ENCODE results near the gene F10. TPM values are rescaled to one million over a fixed set of nuclear protein-coding genes. Genes with fewer than 3 reads are reported as not detected.

Gene F10
- total RNA-seq, 8 experiments from 2014 or later: 0.14 to 1.3 (median 0.57) TPM; not detected in 1

DNA sequence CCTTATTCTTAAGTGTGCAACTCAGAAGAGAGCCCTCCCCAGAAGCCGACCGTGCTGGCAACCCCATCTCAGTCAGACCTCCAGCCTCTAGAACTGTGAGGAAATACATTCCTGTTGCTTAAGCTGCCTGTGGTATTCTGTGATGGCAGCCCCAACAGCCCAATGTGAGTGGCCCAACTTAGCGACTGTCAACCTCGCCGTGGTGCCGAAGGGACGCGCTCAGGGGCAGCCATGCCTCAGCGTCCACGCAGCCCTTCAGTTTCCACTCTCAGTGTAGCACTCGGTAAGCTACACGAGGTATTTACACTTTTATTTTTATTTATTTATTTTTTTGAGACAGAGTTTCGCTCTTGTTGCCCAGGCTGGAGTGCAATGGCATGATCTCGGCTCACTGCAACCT lies 54.2 kb downstream of the F10 start:
- in situ Hi-C loops (cut with MboI; ENCODE audit: low pct_unique_long_range_greater_than_20kb in 2 of 9, low sequenced_read_pairs in 9 of 9, unreplicated experiment in 9 of 9): loop anchor here in 1 of 9 experiments (25.0 kb wide), 1 partner anchor 240 kb away; no protein-coding TSS in a partner anchor
- no peak overlapping the region for H3K27ac ChIP-seq
- H3K4me1 ChIP-seq (replicated peaks in 1 of 2): no peaks in the 10 kb centered on the region
- no peak for ATAC-seq (replicated peaks in 6 of 8)
- no peak overlapping the region for H3K4me3 ChIP-seq
- 95 to 100% (median 99%) methylated on average over 2 to 14 of the region's 14 CpGs; no CpG with 5 or more reads in 5 of the 10 experiments for WGBS, 10 experiments

DNA sequence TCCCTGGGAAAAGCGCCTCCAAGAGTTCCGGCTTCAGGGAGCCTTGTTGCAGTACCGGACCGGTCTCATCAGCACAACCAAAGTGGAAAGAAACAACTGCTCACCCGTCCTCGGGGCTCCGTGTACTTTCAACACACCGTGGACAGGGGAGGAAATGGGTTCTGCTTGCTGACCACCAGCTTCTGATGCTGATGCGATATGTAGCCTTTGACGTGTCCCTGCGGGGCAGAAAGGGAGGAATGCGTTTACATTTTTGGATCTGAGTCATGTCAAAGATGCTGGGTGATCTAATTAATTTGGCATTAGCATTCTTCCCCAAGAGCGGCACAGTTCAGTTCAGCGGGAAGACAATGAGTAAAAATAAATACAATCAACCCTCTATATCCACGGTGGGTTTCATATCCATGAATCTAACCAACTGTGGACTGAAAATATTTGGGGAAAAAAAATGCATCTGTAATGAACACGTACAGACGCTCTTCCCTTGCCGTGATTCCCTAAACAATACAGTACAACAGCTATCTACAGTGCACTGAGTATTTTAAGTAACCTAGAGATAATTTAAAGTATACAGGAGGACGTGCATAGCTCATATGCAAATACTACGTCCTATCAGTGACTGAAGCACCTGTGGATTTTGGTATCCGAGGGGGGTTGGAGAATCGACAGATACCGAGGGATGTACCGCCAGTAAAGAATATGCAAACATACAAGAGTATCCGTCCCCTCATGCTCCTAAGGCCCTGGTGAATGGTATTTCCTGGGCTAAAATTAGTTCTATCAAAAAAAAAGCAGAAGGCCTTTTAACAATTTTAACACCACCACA lies 55.7 kb downstream of the F10 start:
- in situ Hi-C loops (cut with MboI; ENCODE audit: low pct_unique_long_range_greater_than_20kb in 2 of 9, low sequenced_read_pairs in 9 of 9, unreplicated experiment in 9 of 9): loop anchor here in 1 of 9 experiments (25.0 kb wide), 1 partner anchor 241 kb away; no protein-coding TSS in a partner anchor
- ATAC-seq (replicated peaks in 6 of 8): peak in 2 of 8 experiments; percentile 43 to 73
- no peak overlapping the region for H3K4me3 ChIP-seq
- no peaks in the 10 kb centered on the region for H3K4me1 ChIP-seq (replicated peaks in 1 of 2)
- WGBS, 10 experiments: 36 to 100% (median 89%) methylated on average over 4 to 21 of the region's 25 CpGs; no CpG with 5 or more reads in 1 of the 10 experiments
- H3K27ac ChIP-seq: no peak overlapping the region

DNA sequence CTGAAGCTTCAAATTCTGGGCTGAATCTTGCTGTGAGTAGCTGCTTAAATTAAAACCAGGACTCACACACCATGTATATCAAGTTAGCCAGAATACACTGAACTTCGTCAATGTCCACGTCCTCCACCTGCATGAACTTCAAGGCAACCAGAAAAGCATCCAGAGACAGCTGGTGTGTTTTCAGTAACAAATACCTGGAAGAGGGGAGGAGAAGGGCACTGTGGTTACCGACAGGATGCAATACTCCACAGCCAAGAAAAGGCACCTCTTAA lies 56.2 kb downstream of the F10 start:
- 40 to 100% (median 85%) methylated on average over 1 to 3 of the region's 3 CpGs; no CpG with 5 or more reads in 3 of the 10 experiments for WGBS, 10 experiments

DNA sequence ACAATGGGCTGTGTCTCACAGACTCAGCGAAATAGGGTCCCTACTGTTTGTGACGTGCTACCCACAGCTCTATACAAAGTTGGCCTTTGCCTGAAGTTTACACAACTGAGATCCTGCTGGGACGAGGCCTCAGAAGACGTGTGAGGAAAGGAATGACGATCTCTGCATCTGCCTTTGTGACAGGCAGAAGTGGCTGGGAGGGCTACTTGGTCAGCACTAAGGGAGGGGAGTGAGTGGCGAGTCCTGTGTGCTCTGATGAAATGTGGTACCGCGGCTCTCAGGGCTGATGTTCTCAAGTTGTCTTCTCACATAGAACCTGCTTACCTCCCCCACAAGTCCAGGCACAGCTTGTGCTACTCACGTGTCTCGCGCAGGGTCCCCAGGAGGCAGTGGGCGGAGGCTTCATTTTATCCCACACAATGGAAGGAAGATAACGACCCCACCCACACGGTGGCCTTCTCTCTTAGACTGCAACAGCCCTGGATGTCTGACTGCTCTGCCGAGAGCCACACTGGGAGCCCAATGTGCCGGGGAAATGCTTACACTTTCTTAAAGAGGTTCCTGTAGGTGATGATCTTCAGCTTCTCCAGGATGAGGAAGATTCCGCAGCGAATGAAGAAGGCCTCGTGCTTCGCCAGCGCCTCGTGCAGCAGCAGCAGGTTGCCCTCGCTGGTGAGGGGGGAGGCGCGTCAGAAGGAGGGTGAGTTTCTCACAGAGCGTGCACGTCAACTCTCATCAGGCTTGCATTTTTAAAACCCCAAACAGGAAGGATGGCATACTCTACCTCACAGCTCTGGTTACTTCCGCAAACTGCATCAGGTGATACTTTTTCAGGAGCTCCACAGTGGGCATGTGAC lies 57.0 kb downstream of the F10 start:
- no peaks in the 10 kb centered on the region for H3K4me1 ChIP-seq (replicated peaks in 1 of 2)
- no peak overlapping the region for H3K27ac ChIP-seq
- 74 to 100% (median 80%) methylated on average over 1 to 21 of the region's 28 CpGs for WGBS, 10 experiments
- H3K4me3 ChIP-seq: no peak overlapping the region
- in situ Hi-C loops (cut with MboI; ENCODE audit: low pct_unique_long_range_greater_than_20kb in 2 of 9, low sequenced_read_pairs in 9 of 9, unreplicated experiment in 9 of 9): loop anchor here in 1 of 9 experiments (25.0 kb wide), 1 partner anchor 242 kb away; no protein-coding TSS in a partner anchor
- ATAC-seq (replicated peaks in 6 of 8): peak in 5 of 8 experiments; percentile 9 to 66 (median 50)

More for the DNA sequence above, 56.2 kb downstream of the F10 start:
- no peak for ATAC-seq (replicated peaks in 6 of 8)
- H3K27ac ChIP-seq: no peak overlapping the region
- no peaks in the 10 kb centered on the region for H3K4me1 ChIP-seq (replicated peaks in 1 of 2)
- in situ Hi-C loops (cut with MboI; ENCODE audit: low pct_unique_long_range_greater_than_20kb in 2 of 9, low sequenced_read_pairs in 9 of 9, unreplicated experiment in 9 of 9): loop anchor here in 1 of 9 experiments (25.0 kb wide), 1 partner anchor 242 kb away; no protein-coding TSS in a partner anchor
- H3K4me3 ChIP-seq: no peak overlapping the region

DNA sequence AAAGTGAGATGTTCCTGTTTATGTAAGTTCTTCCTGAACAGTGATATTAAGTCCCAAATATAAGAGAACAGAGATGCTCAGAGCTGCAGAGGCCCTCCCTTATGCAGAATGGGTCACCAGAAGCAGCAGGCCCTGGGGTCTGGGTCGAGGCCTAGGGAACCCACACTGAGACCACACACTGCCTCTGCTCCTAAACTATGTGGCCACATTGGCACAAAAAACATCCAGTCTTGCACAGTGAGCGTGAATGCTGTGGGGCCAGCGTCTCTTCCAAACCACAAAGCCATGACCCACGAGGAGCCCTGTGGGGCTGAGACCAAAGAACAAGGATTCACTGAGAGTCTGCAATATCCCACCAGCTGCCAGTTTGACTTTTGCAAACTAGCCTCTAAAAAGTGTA lies 59.4 kb downstream of the F10 start:
- 83 to 100% (median 85%) methylated on average over 1 to 3 of the region's 4 CpGs; no CpG with 5 or more reads in 6 of the 10 experiments for WGBS, 10 experiments
- in situ Hi-C loops (cut with MboI; ENCODE audit: low pct_unique_long_range_greater_than_20kb in 2 of 9, low sequenced_read_pairs in 9 of 9, unreplicated experiment in 9 of 9): loop anchor here in 1 of 9 experiments (25.0 kb wide), 1 partner anchor 245 kb away; no protein-coding TSS in a partner anchor
- ATAC-seq (replicated peaks in 6 of 8): no peak
- no peak overlapping the region for H3K4me3 ChIP-seq
- H3K27ac ChIP-seq: no peak overlapping the region
- H3K4me1 ChIP-seq (replicated peaks in 1 of 2): no peaks in the 10 kb centered on the region

DNA sequence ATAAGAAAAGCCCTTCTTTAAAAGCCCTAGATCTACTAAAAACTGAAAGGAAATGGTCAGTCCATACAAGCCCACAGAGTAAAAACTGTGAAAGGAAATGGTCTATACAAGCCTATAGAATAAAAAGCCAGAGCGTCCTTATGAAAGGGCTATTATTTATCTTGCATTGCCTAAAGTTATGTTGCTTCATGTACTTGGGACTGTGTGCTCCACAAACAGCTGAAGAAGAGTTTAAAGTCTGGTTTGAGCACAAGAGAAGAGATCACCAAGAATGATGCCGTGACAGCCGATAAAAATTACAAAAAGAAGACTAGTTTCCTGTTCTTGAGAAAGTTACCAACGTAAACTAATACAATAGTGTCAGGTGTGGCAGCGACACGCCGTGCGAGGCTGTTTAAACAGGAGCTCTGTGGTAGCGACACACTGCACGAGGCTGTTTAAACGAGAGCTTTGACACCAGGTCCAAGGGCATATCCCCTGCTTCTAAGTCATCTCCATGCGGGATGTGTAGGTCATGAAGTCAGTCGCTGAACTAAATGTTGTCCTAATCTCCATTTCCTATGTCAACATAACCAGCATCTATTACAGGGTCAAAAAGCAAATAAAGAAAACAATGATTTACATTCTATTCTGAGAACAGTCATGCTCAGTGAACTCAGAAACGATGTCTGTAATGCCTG lies 61.0 kb downstream of the F10 start:
- no peak overlapping the region for H3K4me3 ChIP-seq
- in situ Hi-C loops (cut with MboI; ENCODE audit: low pct_unique_long_range_greater_than_20kb in 2 of 9, low sequenced_read_pairs in 9 of 9, unreplicated experiment in 9 of 9): loop anchor here in 1 of 9 experiments (25.0 kb wide), 1 partner anchor 246 kb away; no protein-coding TSS in a partner anchor
- WGBS, 10 experiments: 82 to 99% (median 95%) methylated on average over 4 to 12 of the region's 14 CpGs

DNA sequence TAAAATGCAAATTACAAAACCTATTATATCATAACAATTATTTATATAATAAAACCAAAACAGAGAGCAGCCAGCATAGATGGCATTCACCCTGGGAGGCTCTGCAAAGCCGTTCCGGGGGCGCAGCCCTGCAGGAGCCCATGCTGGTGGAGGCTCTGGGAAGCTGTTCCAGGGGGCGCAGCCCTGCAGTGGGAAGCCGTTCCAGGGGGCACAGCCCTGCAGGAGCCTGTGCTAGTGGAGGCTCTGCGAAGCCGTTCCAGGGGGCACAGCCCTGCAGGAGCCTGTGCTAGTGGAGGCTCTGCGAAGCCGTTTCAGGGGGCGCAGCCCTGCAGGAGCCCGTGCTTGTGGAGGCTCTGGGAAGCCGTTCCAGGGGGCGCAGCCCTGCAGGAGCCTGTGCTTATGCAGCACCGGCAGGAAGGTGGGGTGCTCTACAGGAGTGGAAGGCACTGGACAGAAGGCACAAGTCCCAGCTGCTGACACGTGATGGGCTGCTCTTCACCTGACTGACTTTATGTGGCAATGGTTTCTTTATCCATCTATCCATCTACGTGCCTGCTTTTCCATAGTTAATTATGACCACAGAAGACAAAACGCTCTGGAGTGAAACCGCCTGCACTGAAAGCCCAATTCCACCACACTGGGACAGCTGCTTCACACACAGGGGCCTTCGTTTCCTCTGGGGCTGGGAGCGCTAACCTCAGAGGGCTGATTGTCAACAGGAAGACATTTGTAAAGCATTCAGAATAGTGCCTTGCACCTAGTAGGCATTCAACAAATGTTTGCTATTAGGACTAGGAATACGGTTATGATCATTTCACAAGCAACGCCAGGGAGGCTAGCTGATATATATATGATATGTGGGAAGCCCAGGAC lies 62.2 kb downstream of the F10 start:
- WGBS, 10 experiments: 67 to 100% (median 91%) methylated on average over 1 to 11 of the region's 22 CpGs; no CpG with 5 or more reads in 2 of the 10 experiments
- in situ Hi-C loops (cut with MboI; ENCODE audit: low pct_unique_long_range_greater_than_20kb in 2 of 9, low sequenced_read_pairs in 9 of 9, unreplicated experiment in 9 of 9): loop anchor here in 1 of 9 experiments (25.0 kb wide), 1 partner anchor 248 kb away; no protein-coding TSS in a partner anchor
- Histone ChIP-seq H3K27ac (no peak overlapping the region), H3K4me3 (no peak overlapping the region), H3K4me1 (replicated peaks in 1 of 2) (no peaks in the 10 kb centered on the region)
- ATAC-seq (replicated peaks in 6 of 8): no peak

More for the DNA sequence above, 61.0 kb downstream of the F10 start:
- H3K4me1 ChIP-seq (replicated peaks in 1 of 2): no peaks in the 10 kb centered on the region
- no peak overlapping the region for H3K27ac ChIP-seq
- no peak for ATAC-seq (replicated peaks in 6 of 8)

DNA sequence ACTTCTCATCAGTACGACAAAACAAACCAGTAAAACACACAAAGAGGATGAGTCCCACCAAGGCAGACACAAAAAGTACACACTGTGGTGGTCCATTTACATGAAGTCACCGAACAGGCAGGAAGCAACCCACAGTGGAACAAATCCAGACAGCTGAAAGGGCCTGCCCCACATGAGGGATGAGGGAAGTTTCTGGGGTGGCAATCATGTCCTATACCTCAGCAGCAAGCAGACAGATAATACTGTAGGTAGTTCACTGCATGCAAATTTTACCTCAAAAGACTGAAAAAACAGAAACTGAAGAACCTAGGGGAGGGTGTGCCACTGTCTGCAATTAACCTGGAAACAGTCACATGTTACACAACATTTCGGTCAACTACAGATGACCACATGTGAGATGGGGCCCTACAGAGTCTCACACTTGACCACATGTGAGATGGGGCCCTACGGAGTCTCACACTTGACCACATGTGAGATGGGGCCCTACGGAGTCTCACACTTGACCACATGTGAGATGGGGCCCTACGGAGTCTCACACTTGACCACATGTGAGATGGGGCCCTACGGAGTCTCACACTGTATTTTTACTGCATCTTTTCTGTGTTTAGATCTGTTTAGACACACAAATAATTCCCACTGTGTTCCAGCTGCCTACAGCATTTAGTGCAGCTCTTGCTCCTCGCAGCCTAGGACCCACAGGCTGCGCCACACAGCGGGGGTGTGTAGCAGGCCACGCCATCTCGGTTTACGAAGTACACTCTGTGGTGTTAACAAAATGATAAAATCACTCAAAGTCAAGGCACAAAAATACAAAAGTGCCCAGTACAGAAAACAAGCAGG lies 63.7 kb downstream of the F10 start:
- in situ Hi-C loops (cut with MboI; ENCODE audit: low pct_unique_long_range_greater_than_20kb in 2 of 9, low sequenced_read_pairs in 9 of 9, unreplicated experiment in 9 of 9): loop anchor here in 1 of 9 experiments (25.0 kb wide), 1 partner anchor 249 kb away; no protein-coding TSS in a partner anchor
- Histone ChIP-seq H3K4me1 (replicated peaks in 1 of 2) (no peaks in the 10 kb centered on the region), H3K4me3 (no peak overlapping the region), H3K27ac (no peak overlapping the region)
- 75 to 98% (median 89%) methylated on average over 1 to 7 of the region's 13 CpGs; no CpG with 5 or more reads in 1 of the 10 experiments for whole genome bisulfite sequencing, 10 experiments
- no peak for ATAC-seq (replicated peaks in 6 of 8)

DNA sequence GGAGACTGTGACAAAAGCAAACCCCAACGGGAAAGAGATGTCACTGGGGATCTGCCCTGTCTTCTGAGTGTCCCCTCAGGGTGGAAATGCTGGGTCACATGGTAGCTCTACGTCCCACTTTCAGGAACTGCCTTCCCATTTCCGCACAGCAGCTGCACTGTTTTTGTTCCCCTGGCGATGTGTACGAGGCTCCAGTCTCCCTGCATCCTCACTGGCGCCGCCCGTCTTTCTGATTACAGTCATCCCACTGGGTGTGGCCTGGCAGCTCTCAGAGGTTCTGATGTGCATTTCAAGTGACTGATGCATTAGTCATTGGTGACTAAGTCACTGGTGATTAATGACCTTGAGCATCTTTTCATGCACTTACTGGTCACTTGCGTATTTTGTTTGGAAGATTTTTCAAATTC lies 64.7 kb downstream of the F10 start:
- peak; percentile 95 to 99 (median 98) for ATAC-seq (replicated peaks in 6 of 8)
- WGBS, 10 experiments: 0 to 100% (median 73%) methylated on average over 1 to 6 of the region's 9 CpGs
- H3K4me1 ChIP-seq (replicated peaks in 1 of 2): no peaks in the 10 kb centered on the region
- no peak overlapping the region for H3K4me3 ChIP-seq
- in situ Hi-C loops (cut with MboI; ENCODE audit: low pct_unique_long_range_greater_than_20kb in 2 of 9, low sequenced_read_pairs in 9 of 9, unreplicated experiment in 9 of 9): loop anchor here in 1 of 9 experiments (25.0 kb wide), 1 partner anchor 250 kb away; no protein-coding TSS in a partner anchor
- no peak overlapping the region for H3K27ac ChIP-seq

DNA sequence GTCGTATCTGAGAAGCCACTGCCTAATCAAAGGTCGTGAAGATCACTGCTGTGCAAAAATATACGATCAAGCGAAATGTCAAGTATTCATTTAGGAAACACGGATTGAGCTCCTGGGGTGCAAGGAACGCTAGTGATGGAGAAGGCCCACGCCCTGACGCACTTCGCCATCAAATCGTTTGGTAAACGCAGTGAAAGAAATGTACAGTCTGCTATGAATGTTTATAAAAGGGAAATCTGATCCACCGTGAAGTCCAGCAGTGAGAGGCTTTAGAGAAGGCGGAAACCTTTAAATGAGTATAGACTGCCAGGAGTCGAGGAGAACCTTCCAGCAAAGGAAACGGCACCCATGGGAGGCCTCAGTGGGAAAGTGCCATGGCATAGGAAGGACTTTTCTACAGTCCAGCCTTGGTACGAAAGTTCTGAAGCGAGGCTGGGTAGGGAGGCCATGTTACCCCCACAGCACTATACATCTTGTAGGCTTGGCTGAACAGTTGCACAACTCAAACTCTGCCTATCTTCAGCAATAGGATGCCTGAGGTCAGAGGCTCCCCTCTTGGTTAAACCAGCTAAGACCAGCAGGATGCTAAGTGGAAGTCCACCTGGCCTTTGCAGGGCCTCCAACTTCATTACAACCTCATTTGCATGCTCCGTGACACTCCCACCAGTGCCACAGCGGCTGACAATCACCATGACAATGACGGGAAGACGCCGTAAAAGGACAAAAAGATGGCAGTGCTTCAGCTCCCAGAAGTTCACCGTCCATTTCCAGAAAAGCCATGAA lies 65.5 kb downstream of the F10 start:
- peak in 3 of 8 experiments; percentile 33 to 52 (median 39) for ATAC-seq (replicated peaks in 6 of 8)
- no peak overlapping the region for H3K4me3 ChIP-seq
- 81 to 96% (median 93%) methylated on average over 9 to 22 of the region's 23 CpGs for WGBS, 10 experiments
- H3K27ac ChIP-seq: no peak overlapping the region
- in situ Hi-C loops (cut with MboI; ENCODE audit: low pct_unique_long_range_greater_than_20kb in 2 of 9, low sequenced_read_pairs in 9 of 9, unreplicated experiment in 9 of 9): loop anchor here in 1 of 9 experiments (25.0 kb wide), 1 partner anchor 251 kb away; no protein-coding TSS in a partner anchor
- H3K4me1 ChIP-seq (replicated peaks in 1 of 2): no peaks in the 10 kb centered on the region
